Activated naive CD4-positive, alpha-beta T cell treated with anti-CD3 and anti-CD28 coated beads, Interleukin-2, amount 50 U/mL, for 24 hours (primary cell): ENCODE results near the gene KRTAP5-7.
"Not testable (repeated sequence)": the region's sequence is repeated elsewhere in the genome, so short reads cannot be mapped to it uniquely, and the experiment has no call there.

ENCODE experiments used
- H3K27ac Mint-ChIP-seq: one replicate; pipeline ENCODE4 v1.8.0; 2021; ENCODE audit warnings: mild to moderate bottlenecking, mixed read lengths
- H3K27me3 Mint-ChIP-seq: one replicate; pipeline ENCODE4 v1.8.0; 2021; ENCODE audit warnings: mixed read lengths
- H3K36me3 Mint-ChIP-seq: one replicate; pipeline ENCODE4 v1.8.0; 2021; ENCODE audit warnings: mixed read lengths
- H3K4me1 Mint-ChIP-seq: one replicate; pipeline ENCODE4 v1.8.0; 2021; ENCODE audit warnings: mixed read lengths
- H3K4me3 Mint-ChIP-seq: one replicate; pipeline ENCODE4 v1.8.0; 2021; ENCODE audit warnings: mild to moderate bottlenecking, mixed read lengths
- H3K9me3 Mint-ChIP-seq: one replicate; pipeline ENCODE4 v1.8.0; 2021; ENCODE audit warnings: mixed read lengths

KRTAP5-7 gene, protein sequence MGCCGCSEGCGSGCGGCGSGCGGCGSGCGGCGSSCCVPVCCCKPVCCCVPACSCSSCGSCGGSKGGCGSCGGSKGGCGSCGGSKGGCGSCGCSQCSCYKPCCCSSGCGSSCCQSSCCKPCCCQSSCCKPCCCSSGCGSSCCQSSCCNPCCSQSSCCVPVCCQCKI

DNA sequence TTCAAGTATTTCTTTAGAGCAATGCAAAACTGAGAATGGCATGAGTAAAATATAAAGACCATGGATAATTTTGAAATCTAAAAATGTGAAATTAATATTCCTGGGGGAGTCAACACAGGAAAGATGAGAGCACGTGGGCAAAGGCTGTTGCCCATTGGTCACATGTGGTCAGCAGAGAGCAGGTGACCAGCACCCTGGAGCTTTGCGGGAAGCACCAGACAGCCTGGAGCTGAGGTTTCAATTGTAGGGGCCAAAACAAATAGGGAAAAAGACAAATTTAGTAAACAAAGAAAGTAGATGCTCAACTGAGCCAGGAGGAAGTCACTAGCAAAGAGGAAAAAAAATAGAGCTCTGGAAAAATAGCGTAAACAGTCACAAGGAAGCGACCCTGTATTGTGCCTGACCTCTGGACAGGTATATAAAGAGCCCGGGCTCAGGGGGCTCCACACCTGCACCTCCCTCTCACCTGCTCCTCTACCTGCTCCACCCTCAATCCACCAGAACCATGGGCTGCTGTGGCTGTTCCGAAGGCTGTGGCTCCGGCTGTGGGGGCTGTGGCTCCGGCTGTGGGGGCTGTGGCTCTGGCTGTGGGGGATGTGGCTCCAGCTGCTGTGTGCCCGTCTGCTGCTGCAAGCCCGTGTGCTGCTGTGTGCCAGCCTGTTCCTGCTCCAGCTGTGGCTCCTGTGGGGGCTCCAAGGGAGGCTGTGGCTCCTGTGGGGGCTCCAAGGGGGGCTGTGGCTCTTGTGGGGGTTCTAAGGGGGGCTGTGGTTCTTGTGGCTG, at the start of gene KRTAP5-7:
KRTAP5-7 (plus strand) TSS at position 472 of the 780 bp plus-strand sequence; CDS start at position 506, 34 bp downstream.
- H3K9me3 Mint-ChIP-seq, H3K4me1 Mint-ChIP-seq, H3K36me3 Mint-ChIP-seq, H3K27ac Mint-ChIP-seq, H3K4me3 Mint-ChIP-seq, H3K27me3 Mint-ChIP-seq: not testable (repeated sequence)

DNA sequence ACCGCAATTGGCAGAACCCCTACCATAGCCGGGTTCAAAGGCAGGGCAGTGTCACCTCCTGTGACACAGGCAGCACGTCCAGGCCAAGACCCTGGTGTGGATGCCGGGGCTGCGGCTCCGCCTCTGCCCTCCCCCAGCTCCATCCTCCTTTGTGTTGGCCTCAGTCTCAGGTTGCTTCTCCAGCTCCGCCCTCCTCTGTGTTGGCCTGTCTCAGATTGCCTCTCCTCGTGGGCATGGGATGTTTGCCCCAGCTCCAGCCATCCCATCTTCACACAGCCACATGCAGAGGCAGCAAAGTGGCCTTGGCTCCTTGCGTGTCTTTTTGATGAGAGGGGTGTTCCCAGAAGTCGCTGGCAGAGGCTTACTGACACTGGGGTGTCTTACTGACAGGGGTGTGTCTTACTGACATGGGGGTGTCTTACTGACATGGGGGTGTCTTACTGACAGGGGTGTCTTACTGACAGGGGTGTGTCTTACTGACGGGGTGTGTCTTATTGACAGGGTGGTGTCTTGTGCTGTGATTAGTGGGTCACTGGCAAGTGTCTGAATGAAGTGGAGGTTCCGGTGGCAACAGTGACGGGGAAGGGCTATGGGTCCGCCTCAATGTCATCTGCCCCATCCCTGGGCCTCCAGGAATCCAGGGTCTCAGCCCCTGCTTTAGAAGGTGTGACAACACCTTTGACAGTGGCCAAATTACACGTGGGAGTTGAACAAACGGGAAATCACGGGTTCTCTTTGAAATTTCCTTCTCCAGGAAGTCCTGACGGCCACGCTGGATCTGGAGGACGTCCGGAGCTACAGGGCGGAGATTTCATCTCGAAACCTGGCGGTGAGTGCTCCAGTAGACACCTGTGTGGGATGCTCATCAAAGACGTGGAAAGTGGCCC, 49.2 kb upstream of the KRTAP5-7 start:
- Mint-ChIP-seq H3K27ac (no peak overlapping the region), H3K4me1 (no peaks in the 10 kb centered on the region), H3K9me3 (no peaks in the 10 kb centered on the region), H3K4me3 (no peak overlapping the region), H3K36me3 (peaks cover 13% of the 10 kb centered on the region), H3K27me3 (no peaks in the 10 kb centered on the region)

DNA sequence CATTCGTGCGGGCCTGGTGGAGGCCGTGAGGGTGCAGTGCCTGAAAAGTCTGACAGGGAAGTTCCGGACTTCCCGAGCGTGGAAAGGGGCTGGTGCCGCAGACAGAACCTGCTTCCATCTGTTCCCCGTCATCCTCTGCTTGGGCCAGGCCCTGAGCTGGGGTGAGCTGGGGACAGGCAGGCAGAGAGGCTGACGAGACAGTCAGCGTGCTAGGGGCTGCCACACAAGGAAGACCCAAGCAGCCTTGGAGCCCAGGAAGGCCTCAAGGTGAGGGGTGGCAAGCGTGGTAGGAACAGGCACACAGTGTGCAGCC, 48.6 kb upstream of the KRTAP5-7 start:
- Mint-ChIP-seq H3K27me3 (no peaks in the 10 kb centered on the region), H3K36me3 (peaks cover 17% of the 10 kb centered on the region), H3K4me3 (no peak overlapping the region), H3K27ac (no peak overlapping the region), H3K9me3 (no peaks in the 10 kb centered on the region), H3K4me1 (no peaks in the 10 kb centered on the region)

DNA sequence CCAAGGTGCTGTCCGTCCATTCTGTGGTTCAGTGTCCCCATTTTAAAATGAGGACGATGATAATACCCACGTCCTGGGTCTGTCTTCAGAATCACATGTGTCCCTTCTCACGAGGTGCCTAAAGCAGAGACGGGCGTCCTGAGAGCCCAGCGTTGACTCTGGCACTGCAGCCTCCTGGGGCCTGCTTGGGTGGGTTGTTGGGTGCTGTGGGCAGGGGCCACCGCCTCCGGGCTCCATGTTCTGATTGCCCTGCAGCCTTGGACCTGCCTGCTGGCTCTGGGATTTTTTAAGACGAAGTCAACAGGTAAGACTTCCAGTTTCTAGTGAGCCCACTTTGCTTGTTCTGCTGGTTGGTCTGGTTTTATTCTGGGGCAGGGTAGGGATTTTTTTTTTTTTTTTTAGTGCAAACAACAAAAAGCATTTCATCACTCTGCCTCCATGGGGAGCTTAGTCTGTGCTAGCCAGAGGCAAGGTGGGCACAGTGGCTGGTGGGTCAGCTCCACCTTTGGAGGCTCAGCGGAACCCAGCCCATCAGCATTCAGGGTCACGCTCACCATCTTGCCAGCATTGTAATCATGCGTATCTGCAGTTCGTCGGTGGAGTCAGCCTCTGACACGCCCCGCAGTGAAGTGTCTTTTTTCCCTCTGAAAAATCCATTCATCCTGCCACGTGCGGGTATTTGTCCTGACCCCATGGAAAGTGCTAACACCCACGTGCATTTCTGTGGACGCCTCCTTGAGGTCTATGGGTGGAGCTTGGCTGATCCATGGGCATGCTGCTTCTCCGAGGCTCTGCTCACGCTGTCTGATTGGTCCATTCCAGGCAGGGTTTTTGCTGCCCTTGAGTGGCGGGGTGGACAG, 45.7 kb upstream of the KRTAP5-7 start:
- no peaks in the 10 kb centered on the region for H3K27me3 Mint-ChIP-seq
- H3K4me3 Mint-ChIP-seq = no peak overlapping the region
- H3K4me1 Mint-ChIP-seq = no peaks in the 10 kb centered on the region
- H3K36me3 Mint-ChIP-seq = peaks cover 31% of the 10 kb centered on the region
- H3K27ac Mint-ChIP-seq = no peak overlapping the region
- H3K9me3 Mint-ChIP-seq = no peaks in the 10 kb centered on the region

DNA sequence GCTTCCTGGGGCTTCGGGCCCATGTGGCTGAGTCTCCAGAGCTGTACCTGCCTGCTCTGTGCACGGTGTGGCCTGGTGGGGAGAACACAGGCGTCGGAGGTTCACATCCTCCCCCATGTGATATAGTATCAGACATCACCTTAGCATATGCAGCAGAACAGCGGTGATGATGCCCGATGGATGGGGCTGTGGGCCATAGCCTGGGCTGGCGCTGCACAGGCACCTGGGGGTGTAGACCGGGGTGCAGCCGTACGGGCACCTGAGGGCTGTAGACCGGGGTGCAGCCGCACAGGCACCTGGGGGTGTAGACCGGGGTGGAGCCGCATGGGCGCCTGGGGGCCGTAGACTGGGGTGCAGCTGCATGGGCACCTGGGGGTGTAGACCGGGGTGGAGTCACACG, 44.9 kb upstream of the KRTAP5-7 start:
- no peaks in the 10 kb centered on the region for H3K27me3 Mint-ChIP-seq
- H3K27ac Mint-ChIP-seq = no peak overlapping the region
- H3K4me3 Mint-ChIP-seq = no peak overlapping the region
- no peaks in the 10 kb centered on the region for H3K9me3 Mint-ChIP-seq
- H3K4me1 Mint-ChIP-seq = no peaks in the 10 kb centered on the region
- peaks cover 32% of the 10 kb centered on the region for H3K36me3 Mint-ChIP-seq

DNA sequence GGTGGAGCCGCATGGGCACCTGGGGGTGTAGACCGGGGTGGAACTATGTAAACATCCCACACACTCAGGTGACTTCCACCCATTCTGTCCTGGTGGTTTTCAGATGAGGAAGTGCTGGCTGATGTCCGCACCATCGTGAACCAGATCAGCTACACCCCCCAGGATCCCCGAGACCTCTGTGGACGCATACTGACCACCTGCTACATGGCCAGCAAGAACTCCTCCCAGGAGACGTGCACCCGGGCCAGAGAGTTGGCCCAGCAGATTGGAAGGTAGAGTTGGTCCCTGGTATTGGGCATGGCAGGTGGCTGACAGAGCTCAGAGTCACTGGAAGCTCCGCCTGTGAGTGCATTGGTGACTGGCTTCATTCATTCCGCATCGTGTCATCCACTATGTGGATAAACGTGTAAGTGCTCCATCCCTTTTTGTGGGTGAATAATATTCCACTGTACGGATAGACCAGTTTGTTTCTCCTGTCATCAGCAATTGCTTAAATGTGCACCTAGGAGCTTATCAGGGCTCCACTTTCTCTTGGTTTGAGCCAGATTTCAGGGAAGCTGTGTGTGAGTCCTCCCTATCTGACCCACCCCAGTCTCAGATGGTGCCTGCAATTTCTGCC, 44.2 kb upstream of the KRTAP5-7 start:
- no peaks in the 10 kb centered on the region for H3K9me3 Mint-ChIP-seq
- H3K27me3 Mint-ChIP-seq = no peaks in the 10 kb centered on the region
- H3K36me3 Mint-ChIP-seq = peaks cover 32% of the 10 kb centered on the region
- no peaks in the 10 kb centered on the region for H3K4me1 Mint-ChIP-seq
- no peak overlapping the region for H3K27ac Mint-ChIP-seq
- H3K4me3 Mint-ChIP-seq = no peak overlapping the region

DNA sequence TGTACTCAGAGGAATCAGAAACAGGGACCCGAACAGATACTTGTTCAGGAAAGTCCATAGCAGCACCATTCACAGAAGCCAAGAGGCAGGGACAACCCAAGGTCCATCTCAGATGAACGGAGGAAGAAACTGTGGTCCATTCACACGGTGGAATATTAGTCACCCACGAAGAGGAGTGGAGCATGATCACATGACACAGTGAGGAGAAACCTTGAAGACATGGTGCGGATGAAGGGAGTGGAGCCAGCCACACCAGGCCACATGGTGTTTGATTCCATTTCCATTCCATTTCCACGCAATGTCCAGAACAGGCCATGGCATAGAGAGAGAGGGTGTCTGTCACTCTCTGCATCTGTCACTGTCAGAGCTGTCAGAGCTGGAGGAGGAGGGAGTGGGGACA, 43.4 kb upstream of the KRTAP5-7 start:
- Mint-ChIP-seq H3K27ac (no peak overlapping the region), H3K27me3 (no peaks in the 10 kb centered on the region), H3K4me1 (peaks cover 2% of the 10 kb centered on the region), H3K9me3 (no peaks in the 10 kb centered on the region), H3K4me3 (no peak overlapping the region), H3K36me3 (peaks cover 36% of the 10 kb centered on the region)

DNA sequence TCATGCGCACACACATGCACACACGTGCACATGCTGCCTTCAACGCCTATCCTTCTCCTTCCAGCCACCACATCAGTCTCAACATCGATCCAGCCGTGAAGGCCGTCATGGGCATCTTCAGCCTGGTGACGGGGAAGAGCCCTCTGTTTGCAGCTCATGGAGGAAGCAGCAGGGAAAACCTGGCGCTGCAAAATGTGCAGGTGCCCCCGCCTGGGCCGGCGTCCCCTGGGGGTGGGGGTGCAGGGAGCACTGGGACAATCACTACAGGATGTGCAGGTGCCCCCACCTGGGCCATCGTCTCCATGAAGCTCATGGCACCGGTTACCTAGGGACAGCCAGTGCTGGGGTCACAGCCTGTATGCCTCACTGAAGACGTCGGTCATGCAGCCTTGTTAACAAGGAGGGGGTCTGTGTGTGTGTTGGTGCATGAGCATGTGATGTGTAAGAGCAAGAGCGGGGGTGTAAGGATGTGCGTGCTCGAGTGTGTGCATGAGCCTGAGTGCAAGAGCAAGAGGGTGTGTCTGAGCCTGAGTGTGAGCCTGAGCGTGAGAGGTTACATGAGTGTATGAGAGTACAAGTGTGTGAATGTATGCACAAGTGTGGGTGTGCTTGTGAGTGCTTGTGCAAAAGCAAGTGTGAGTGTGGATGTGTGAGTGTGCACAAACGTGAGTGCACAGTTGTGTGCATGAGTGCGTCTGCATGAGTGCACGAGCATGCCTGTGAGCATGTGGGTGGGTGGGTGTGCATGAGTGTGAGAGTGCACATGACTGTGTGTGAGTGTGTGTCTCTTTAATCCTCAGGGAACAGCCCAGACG, 42.6 kb upstream of the KRTAP5-7 start:
- Mint-ChIP-seq H3K9me3 (no peaks in the 10 kb centered on the region), H3K27ac (no peak overlapping the region), H3K36me3 (peaks cover 40% of the 10 kb centered on the region), H3K4me1 (peaks cover 10% of the 10 kb centered on the region), H3K4me3 (no peak overlapping the region), H3K27me3 (no peaks in the 10 kb centered on the region)

DNA sequence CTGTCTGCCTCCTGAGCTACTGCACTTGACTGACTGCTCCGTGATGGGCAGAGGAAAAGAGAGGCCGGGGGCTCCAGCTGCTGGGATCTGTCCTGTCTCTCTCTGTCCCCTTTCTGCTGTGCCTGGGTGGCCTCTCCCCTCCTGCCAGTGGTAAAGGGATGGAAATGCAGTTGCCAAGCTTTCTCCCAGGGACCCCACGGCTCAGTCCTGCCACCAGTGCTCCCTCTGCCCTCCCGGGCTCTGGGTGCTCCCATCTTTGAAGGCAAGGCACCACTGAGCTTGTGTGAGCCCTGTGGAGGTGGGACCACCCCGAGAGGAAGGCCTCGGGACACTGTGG, 42.0 kb upstream of the KRTAP5-7 start:
- Mint-ChIP-seq H3K36me3 (peaks cover 40% of the 10 kb centered on the region), H3K27ac (no peak overlapping the region), H3K9me3 (no peaks in the 10 kb centered on the region), H3K4me3 (no peak overlapping the region), H3K4me1 (peaks cover 11% of the 10 kb centered on the region), H3K27me3 (no peaks in the 10 kb centered on the region)

DNA sequence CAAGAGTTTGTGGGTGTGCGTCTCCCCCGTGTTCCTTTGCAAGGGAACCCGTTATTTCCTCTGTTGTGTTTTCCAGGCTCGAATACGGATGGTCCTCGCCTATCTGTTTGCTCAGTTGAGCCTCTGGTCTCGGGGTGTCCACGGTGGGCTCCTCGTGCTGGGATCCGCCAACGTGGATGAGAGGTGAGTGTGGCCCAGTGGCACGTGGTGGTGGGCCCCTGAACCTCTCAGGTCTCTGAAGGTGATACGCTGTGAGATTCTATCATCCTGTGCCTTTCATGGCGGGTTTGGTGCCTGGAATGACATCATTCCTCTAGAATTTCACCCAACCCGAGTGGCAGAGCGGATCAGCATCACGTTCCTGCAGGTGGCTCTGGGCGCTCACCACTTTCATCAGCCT, 41.6 kb upstream of the KRTAP5-7 start:
- H3K27me3 Mint-ChIP-seq = no peaks in the 10 kb centered on the region
- H3K4me3 Mint-ChIP-seq = no peak overlapping the region
- no peak overlapping the region for H3K27ac Mint-ChIP-seq
- peaks cover 11% of the 10 kb centered on the region for H3K4me1 Mint-ChIP-seq
- peaks cover 41% of the 10 kb centered on the region for H3K36me3 Mint-ChIP-seq
- no peaks in the 10 kb centered on the region for H3K9me3 Mint-ChIP-seq

DNA sequence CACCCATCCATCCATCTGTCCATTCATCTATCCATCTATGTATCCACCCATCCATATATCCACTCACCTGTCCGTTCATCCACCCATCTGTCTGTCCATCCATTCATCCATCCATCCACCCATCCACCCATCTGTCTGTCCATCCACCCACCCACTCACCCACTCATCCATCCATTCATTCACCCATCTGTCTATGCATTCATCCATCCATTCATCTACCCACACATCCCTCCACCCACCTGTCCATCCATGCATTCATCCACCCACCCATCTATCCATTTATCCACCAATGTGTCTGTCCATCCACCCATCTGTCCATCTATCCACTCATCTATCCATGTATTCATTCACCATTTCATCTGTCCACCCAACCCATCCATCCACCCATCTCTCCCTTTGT, 40.7 kb upstream of the KRTAP5-7 start:
- H3K36me3 Mint-ChIP-seq = peaks cover 44% of the 10 kb centered on the region
- no peaks in the 10 kb centered on the region for H3K9me3 Mint-ChIP-seq
- no peaks in the 10 kb centered on the region for H3K27me3 Mint-ChIP-seq
- H3K4me3 Mint-ChIP-seq = no peak overlapping the region
- H3K27ac Mint-ChIP-seq = no peak overlapping the region
- peaks cover 11% of the 10 kb centered on the region for H3K4me1 Mint-ChIP-seq

DNA sequence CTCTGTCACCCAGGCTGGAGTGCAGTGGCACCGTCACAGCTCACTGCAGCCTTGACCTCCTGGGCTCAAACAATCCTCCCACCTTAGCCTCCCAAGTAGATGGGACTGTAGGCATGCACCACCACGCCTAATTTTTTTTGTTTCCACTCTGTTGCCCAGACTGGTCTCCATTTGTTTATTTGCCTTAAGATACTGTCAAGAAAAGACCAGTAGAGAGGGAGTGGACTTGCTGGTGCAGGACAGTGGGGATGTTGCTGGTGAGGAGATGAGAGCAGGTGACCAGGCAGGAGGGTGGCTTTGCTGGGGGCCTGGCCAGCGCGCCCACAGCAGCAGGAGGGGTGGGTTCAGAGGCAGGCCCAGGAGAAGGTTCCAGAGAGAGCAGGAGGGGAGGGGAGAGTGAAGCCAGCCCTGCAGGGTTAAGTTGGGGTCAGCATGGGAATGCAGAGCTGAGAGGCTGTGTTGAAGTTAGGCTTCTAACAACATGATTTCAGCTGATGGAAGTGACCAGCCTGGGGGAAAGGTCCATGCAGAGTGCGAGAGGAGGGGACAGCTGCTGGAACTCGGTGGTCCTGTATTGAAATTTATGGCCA, 38.3 kb upstream of the KRTAP5-7 start:
- peaks cover 46% of the 10 kb centered on the region for H3K36me3 Mint-ChIP-seq
- no peak overlapping the region for H3K27ac Mint-ChIP-seq
- no peak overlapping the region for H3K4me3 Mint-ChIP-seq
- no peaks in the 10 kb centered on the region for H3K9me3 Mint-ChIP-seq
- peaks cover 11% of the 10 kb centered on the region for H3K4me1 Mint-ChIP-seq
- no peaks in the 10 kb centered on the region for H3K27me3 Mint-ChIP-seq

DNA sequence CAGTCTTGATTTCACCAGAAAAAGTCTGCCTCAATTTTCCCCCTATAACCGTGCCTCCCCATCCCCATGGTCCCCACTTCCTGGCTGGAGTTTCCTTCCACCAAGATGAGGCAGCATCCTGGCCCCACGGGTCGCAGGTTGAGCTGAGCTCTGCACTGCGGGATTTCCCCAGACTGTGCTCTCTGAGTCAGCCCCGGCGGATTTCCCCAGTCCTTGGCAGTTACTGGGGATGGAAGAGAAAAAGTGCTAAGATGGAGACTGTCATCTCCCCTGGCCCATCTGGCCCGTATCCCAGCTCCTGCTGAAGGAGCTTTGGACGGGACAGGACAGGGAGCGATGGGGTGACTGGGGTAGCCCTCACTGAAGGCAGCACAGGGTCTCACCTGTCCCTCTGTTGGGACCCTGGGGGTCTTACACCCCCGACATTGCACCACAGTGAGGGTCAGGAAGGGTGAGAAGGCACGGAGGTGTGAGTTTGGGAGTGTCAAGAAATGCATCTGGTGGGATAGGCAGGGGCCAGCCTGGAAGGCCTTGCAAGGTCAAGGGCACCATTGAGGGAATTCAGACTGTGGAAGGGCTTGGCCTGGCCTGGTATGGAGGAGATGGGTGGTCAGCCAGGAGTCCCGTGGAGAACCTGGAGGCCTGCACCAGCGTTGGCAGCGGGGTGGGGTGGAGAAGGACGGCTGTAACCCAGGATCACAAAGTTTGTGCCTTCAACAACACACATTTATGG, 37.6 kb upstream of the KRTAP5-7 start:
- peaks cover 42% of the 10 kb centered on the region for H3K36me3 Mint-ChIP-seq
- peaks cover 11% of the 10 kb centered on the region for H3K4me1 Mint-ChIP-seq
- H3K9me3 Mint-ChIP-seq = no peaks in the 10 kb centered on the region
- H3K4me3 Mint-ChIP-seq = no peak overlapping the region
- H3K27ac Mint-ChIP-seq = peak overlapping the region; percentile 73
- H3K27me3 Mint-ChIP-seq = no peaks in the 10 kb centered on the region
